Ishikawa (cell line): ENCODE data around the gene FCER1G.
A peak's percentile ranks its signal among the peaks of the same experiment; 100 is the strongest.

Source experiments
- CEBPB ChIP-seq: IDR thresholded peaks from 2 replicates; pipeline ENCODE4 v1.6.1; 2012
- CREB1 ChIP-seq: IDR thresholded peaks from 2 replicates; pipeline ENCODE4 v1.6.1; 2012; ENCODE audit warnings: low read depth
- EGR1 ChIP-seq: IDR thresholded peaks from 2 replicates; pipeline ENCODE4 v1.6.1; 2012
- EP300 ChIP-seq: IDR thresholded peaks from 2 replicates; pipeline ENCODE4 v1.6.1; 2012; ENCODE audit warnings: borderline replicate concordance
- FOXM1 ChIP-seq: IDR thresholded peaks from 2 replicates; pipeline ENCODE4 v1.6.1; 2012; ENCODE audit warnings: low read depth, borderline replicate concordance
- NFIC ChIP-seq: IDR thresholded peaks from 2 replicates; pipeline ENCODE4 v1.6.1; 2012
- TAF1 ChIP-seq: IDR thresholded peaks from 2 replicates; pipeline ENCODE4 v1.6.1; 2012; ENCODE audit warnings: low read depth, mild to moderate bottlenecking
- TCF12 ChIP-seq: IDR thresholded peaks from 2 replicates; pipeline ENCODE4 v1.6.1; 2012; ENCODE audit warnings: low read depth
- TEAD4 ChIP-seq: IDR thresholded peaks from 2 replicates; pipeline ENCODE4 v1.6.1; 2012
- YY1 ChIP-seq: IDR thresholded peaks from 2 replicates; pipeline ENCODE4 v1.6.1; 2012; ENCODE audit warnings: low read depth
- ZBTB7A ChIP-seq: IDR thresholded peaks from 2 replicates; pipeline ENCODE4 v1.6.1; 2012; ENCODE audit warnings: low read depth
- TF ChIP-seq, protein P1 (sequence below): IDR thresholded peaks from 2 replicates; pipeline ENCODE4 v1.6.1; 2012; ENCODE audit warnings: low read depth, mild to moderate bottlenecking
- TF ChIP-seq, protein P2 (sequence below): IDR thresholded peaks from 2 replicates; pipeline ENCODE4 v1.6.1; 2012
- TF ChIP-seq, protein P3 (sequence below): IDR thresholded peaks from 2 replicates; pipeline ENCODE4 v1.6.1; 2012

Gene FCER1G

DNA sequence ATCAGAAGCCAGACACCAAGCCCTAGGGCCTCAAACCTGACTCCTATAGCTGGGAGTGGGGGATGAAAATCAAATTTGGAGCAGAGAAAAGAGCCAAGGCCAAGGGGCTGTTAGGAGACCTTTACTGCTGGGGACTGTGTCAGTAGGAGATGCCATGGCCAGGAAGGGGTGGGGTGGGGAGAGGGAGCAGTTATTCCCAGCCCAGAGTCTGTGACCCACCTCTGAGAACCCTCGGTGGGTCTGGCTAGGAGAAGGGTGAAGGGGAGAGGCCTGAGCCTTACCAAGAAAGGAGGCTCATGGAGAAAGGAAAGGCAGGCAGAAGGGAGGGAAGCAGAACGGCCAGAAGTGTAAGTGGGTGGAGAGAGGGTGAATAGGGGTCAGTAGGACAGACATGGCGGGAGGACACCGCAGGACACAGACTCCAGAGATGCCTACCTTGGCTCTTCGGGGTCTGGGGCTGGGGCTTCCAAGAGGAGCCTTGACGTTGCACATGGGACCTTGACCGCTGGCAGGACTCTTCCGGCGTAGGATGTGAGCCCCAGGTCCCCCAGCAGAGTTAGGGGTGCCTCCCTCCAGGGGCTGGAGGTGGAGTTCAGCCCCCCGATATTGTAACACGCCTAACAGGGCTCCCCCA lies 17.4 kb upstream of the FCER1G start:
- no peak for TF ChIP-seq EGR1
- TF ChIP-seq FOXM1, result no peak
- no peak for TF ChIP-seq NFIC
- no peak for TF ChIP-seq CREB1
- no peak for TF ChIP-seq YY1
- TF ChIP-seq TAF1, result no peak
- no peak for TF ChIP-seq EP300
- TF ChIP-seq, protein P1, sequence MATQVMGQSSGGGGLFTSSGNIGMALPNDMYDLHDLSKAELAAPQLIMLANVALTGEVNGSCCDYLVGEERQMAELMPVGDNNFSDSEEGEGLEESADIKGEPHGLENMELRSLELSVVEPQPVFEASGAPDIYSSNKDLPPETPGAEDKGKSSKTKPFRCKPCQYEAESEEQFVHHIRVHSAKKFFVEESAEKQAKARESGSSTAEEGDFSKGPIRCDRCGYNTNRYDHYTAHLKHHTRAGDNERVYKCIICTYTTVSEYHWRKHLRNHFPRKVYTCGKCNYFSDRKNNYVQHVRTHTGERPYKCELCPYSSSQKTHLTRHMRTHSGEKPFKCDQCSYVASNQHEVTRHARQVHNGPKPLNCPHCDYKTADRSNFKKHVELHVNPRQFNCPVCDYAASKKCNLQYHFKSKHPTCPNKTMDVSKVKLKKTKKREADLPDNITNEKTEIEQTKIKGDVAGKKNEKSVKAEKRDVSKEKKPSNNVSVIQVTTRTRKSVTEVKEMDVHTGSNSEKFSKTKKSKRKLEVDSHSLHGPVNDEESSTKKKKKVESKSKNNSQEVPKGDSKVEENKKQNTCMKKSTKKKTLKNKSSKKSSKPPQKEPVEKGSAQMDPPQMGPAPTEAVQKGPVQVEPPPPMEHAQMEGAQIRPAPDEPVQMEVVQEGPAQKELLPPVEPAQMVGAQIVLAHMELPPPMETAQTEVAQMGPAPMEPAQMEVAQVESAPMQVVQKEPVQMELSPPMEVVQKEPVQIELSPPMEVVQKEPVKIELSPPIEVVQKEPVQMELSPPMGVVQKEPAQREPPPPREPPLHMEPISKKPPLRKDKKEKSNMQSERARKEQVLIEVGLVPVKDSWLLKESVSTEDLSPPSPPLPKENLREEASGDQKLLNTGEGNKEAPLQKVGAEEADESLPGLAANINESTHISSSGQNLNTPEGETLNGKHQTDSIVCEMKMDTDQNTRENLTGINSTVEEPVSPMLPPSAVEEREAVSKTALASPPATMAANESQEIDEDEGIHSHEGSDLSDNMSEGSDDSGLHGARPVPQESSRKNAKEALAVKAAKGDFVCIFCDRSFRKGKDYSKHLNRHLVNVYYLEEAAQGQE, result no peak
- TF ChIP-seq, protein P2, sequence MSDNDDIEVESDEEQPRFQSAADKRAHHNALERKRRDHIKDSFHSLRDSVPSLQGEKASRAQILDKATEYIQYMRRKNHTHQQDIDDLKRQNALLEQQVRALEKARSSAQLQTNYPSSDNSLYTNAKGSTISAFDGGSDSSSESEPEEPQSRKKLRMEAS, result no peak
- no peak for TF ChIP-seq TCF12
- no peak for TF ChIP-seq ZBTB7A

DNA sequence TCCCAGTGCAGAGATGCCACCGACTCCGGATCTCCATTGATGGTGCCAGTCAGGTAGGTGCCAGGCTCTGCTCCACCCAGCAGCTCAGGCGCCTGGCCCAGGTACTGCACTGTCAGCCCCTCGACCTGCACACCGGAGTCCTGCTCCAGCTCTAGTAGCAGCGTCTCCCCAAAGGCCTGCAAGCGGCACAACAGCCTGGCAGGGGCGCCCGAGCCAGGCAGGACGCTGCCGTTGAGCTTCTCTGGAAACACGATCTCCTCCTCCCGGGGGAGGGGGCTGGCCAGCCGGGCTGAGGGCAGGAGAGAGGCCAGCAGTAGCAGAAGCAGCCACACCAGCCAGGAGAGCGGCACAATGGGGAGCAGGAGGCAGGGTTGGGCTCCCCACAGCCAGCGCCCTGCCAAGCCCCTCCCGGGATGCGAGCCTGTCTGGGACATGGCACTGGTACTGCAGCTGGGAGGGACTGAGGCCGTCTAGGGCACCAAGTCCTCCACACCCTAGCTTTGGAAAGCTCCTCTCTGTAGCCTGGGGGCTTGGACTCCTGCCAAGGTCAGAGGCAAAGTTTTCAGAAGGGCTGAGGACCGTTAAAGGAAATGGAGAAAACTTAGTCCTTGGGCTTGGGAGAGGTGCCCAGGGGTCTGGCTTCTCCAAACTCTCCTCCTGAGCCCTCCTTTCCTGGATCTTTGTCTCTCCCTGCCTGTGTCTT lies 16.8 kb upstream of the FCER1G start:
- TF ChIP-seq ZBTB7A, result no peak
- peak; percentile 58; the same call in 1 of the 2 replicates for TF ChIP-seq NFIC

DNA sequence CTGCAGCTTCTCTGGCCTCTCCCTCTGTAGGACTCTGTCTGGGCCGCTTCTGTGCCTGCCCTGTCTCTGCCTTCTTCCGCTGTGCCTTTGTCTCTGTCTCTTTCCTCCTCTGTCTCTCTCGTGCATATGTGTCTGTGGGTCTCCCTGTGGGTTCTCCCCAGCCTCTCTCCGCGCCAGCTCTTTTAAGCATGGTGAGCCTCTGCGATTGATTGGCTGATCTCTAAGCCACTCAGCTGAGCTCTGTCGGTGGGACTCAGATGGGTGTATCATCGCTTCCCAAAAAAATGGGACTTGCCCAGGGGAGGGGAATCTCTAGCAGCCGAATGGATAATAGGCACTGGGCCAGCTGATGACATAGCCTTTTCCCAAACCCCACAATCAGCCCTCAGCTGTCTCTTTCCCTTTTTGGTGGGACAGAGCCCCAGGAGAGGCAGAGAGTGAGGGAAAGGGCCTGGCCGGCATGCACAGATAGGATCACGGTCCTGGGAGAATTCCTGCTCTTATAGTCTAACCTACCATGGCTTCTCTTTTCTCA lies 16.1 kb upstream of the FCER1G start, which contains the start of gene ADAMTS4:
TSS of gene ADAMTS4 (minus strand) at position 158 of the 535 bp plus-strand sequence. CDS start 427 bp downstream, outside the sequence.
- TF ChIP-seq, protein P2, result no peak
- no peak for TF ChIP-seq CEBPB
- TF ChIP-seq, protein P1, result no peak
- TF ChIP-seq EGR1, result no peak
- TF ChIP-seq TEAD4, result no peak
- TF ChIP-seq TCF12, result no peak
- no peak for TF ChIP-seq CREB1
- no peak for TF ChIP-seq NFIC
- no peak for TF ChIP-seq TAF1
- no peak for TF ChIP-seq ZBTB7A
- TF ChIP-seq, protein P3, sequence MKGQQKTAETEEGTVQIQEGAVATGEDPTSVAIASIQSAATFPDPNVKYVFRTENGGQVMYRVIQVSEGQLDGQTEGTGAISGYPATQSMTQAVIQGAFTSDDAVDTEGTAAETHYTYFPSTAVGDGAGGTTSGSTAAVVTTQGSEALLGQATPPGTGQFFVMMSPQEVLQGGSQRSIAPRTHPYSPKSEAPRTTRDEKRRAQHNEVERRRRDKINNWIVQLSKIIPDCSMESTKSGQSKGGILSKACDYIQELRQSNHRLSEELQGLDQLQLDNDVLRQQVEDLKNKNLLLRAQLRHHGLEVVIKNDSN, result no peak
- no peak for TF ChIP-seq YY1
- TF ChIP-seq EP300, result no peak
- TF ChIP-seq FOXM1, result no peak

DNA sequence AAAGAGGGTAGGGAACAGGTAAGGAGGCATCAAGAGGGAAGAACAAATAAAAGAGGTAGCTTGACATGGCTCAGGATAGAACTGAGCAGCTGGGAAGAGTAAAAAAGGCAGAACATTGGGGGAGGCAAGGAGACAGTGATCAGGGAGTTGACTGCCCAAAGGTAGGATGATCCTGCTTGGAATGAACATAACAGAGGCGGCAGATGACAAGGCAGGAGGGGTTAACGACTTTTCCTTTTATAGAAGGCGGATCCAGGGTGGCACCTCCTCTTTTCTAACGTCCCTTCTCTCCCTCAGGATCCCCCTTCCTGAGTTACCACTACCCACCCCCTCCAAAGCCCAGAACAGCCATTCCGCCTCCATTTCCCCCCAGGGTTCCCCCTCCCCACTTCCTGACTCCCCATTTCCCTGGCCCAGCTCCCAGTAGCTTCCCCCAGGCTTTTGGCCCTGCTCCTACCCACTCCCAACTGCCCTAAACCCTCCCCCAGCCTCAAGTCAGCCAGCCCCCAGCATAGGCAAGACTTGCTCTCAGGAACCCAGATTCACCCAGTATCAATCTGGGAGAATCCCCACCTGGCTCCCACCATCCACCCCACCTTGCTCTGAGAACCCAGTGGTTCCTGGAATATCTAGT lies 15.5 kb upstream of the FCER1G start:
- no peak for TF ChIP-seq NFIC
- TF ChIP-seq EP300, result no peak
- no peak for TF ChIP-seq FOXM1
- no peak for TF ChIP-seq CREB1
- TF ChIP-seq, protein P1, result no peak
- TF ChIP-seq EGR1, result no peak
- no peak for TF ChIP-seq YY1
